IPS-18a (cell line): ENCODE data around the gene CBX8.

Experiments
- H3K27ac ChIP-seq: one replicate; pipeline ENCODE4 v1.5.1; 2013; ENCODE audit warnings: low read length
- H3K27me3 ChIP-seq: one replicate; pipeline ENCODE4 v1.6.1; 2013; ENCODE audit warnings: mild to moderate bottlenecking, low read length; ENCODE audit not compliant: control insufficient read depth, insufficient read depth
- H3K36me3 ChIP-seq: one replicate; pipeline ENCODE4 v1.6.1; 2013; ENCODE audit warnings: low read depth, low read length; ENCODE audit not compliant: control insufficient read depth
- H3K4me1 ChIP-seq: one replicate; pipeline ENCODE4 v1.6.1; 2013; ENCODE audit warnings: low read depth, low read length; ENCODE audit not compliant: control insufficient read depth
- H3K4me3 ChIP-seq: one replicate; pipeline ENCODE4 v1.5.1; 2013; ENCODE audit warnings: low read length
- H3K9ac ChIP-seq: one replicate; pipeline ENCODE4 v1.6.1; 2013; ENCODE audit warnings: mild to moderate bottlenecking, low read length, moderate library complexity
- H3K9me3 ChIP-seq: one replicate; pipeline ENCODE4 v1.6.1; 2013; ENCODE audit warnings: low read depth, low read length; ENCODE audit not compliant: control insufficient read depth

Gene CBX8

GRCh38 chr17:79792341-79792871 is 4.5 kb downstream of the CBX8 start:
- no peak overlapping the region for H3K4me3 ChIP-seq

GRCh38 chr17:79791735-79792161 is 5.1 kb downstream of the CBX8 start:
- no peaks in the 10 kb centered on the region for H3K9me3 ChIP-seq
- H3K36me3 ChIP-seq, result no peaks in the 10 kb centered on the region
- H3K27me3 ChIP-seq, result peaks cover 100% of the 10 kb centered on the region
- H3K9ac ChIP-seq, result no peak overlapping the region
- H3K4me3 ChIP-seq, result no peak overlapping the region
- H3K27ac ChIP-seq, result no peak overlapping the region
- H3K4me1 ChIP-seq, result peaks cover 36% of the 10 kb centered on the region

More at GRCh38 chr17:79792341-79792871, 4.5 kb downstream of the CBX8 start:
- Histone ChIP-seq H3K4me1 (peaks cover 36% of the 10 kb centered on the region), H3K9me3 (no peaks in the 10 kb centered on the region), H3K27ac (no peak overlapping the region), H3K27me3 (peaks cover 94% of the 10 kb centered on the region), H3K36me3 (no peaks in the 10 kb centered on the region), H3K9ac (no peak overlapping the region)

GRCh38 chr17:79790805-79791734 is 5.8 kb downstream of the CBX8 start:
- Histone ChIP-seq H3K27ac (no peak overlapping the region), H3K4me1 (peaks cover 32% of the 10 kb centered on the region), H3K36me3 (no peaks in the 10 kb centered on the region), H3K27me3 (peaks cover 100% of the 10 kb centered on the region), H3K9ac (no peak overlapping the region), H3K4me3 (no peak overlapping the region), H3K9me3 (no peaks in the 10 kb centered on the region)

- H3K27ac ChIP-seq, result no peak overlapping the region
- H3K9me3 ChIP-seq, result no peaks in the 10 kb centered on the region
- H3K4me1 ChIP-seq, result peaks cover 26% of the 10 kb centered on the region
- H3K9ac ChIP-seq, result no peak overlapping the region
- peaks cover 2% of the 10 kb centered on the region for H3K36me3 ChIP-seq
- H3K4me3 ChIP-seq, result peak overlapping the region; percentile 37
- peaks cover 91% of the 10 kb centered on the region for H3K27me3 ChIP-seq
Observed at GRCh38 chr17:79789943-79790804, 6.7 kb downstream of the CBX8 start.

GRCh38 chr17:79788989-79789942 is 7.6 kb downstream of the CBX8 start:
- no peak overlapping the region for H3K27ac ChIP-seq
- peaks cover 82% of the 10 kb centered on the region for H3K27me3 ChIP-seq
- H3K4me3 ChIP-seq, result peak overlapping the region; percentile 37
- H3K36me3 ChIP-seq, result peaks cover 11% of the 10 kb centered on the region
- H3K9ac ChIP-seq, result no peak overlapping the region
- H3K9me3 ChIP-seq, result no peaks in the 10 kb centered on the region
- H3K4me1 ChIP-seq, result peaks cover 18% of the 10 kb centered on the region

GRCh38 chr17:79788455-79788854 is 8.4 kb downstream of the CBX8 start:
- no peak overlapping the region for H3K9ac ChIP-seq
- H3K27ac ChIP-seq, result no peak overlapping the region
- H3K27me3 ChIP-seq, result peaks cover 74% of the 10 kb centered on the region
- H3K4me3 ChIP-seq, result no peak overlapping the region
- peaks cover 17% of the 10 kb centered on the region for H3K36me3 ChIP-seq
- H3K9me3 ChIP-seq, result no peaks in the 10 kb centered on the region
- peaks cover 16% of the 10 kb centered on the region for H3K4me1 ChIP-seq

- peaks cover 31% of the 10 kb centered on the region for H3K36me3 ChIP-seq
- H3K27me3 ChIP-seq, result peaks cover 60% of the 10 kb centered on the region
- H3K4me1 ChIP-seq, result peaks cover 11% of the 10 kb centered on the region
Observed at GRCh38 chr17:79786930-79787643, 9.8 kb downstream of the CBX8 start.

GRCh38 chr17:79785900-79786810 is 10.7 kb downstream of the CBX8 start:
- no peaks in the 10 kb centered on the region for H3K9me3 ChIP-seq
- peaks cover 11% of the 10 kb centered on the region for H3K4me1 ChIP-seq
- no peak overlapping the region for H3K27ac ChIP-seq
- H3K9ac ChIP-seq, result no peak overlapping the region
- no peak overlapping the region for H3K4me3 ChIP-seq
- H3K27me3 ChIP-seq, result peaks cover 51% of the 10 kb centered on the region
- peaks cover 39% of the 10 kb centered on the region for H3K36me3 ChIP-seq

More at GRCh38 chr17:79786930-79787643, 9.8 kb downstream of the CBX8 start:
- no peak overlapping the region for H3K9ac ChIP-seq
- no peak overlapping the region for H3K4me3 ChIP-seq
- no peak overlapping the region for H3K27ac ChIP-seq
- H3K9me3 ChIP-seq, result no peaks in the 10 kb centered on the region

- H3K36me3 ChIP-seq, result peaks cover 47% of the 10 kb centered on the region
- H3K27me3 ChIP-seq, result peaks cover 42% of the 10 kb centered on the region
- H3K4me3 ChIP-seq, result no peak overlapping the region
- H3K9me3 ChIP-seq, result no peaks in the 10 kb centered on the region
- H3K4me1 ChIP-seq, result peaks cover 11% of the 10 kb centered on the region
- no peak overlapping the region for H3K27ac ChIP-seq
- H3K9ac ChIP-seq, result no peak overlapping the region
Observed at GRCh38 chr17:79785017-79785899, 11.6 kb downstream of the CBX8 start.
